NCI-H187 (cell line): Measurements from ENCODE around the gene KRT84.
"Not testable (repeated sequence)": the region's sequence is repeated elsewhere in the genome, so short reads cannot be mapped to it uniquely, and the experiment has no call there.

Experiments used
- DNase-seq, 2 experiments: peaks; one replicate each; lab custom pipeline; 2025; lab: John Stamatoyannopoulos, UW

Gene KRT84

DNA sequence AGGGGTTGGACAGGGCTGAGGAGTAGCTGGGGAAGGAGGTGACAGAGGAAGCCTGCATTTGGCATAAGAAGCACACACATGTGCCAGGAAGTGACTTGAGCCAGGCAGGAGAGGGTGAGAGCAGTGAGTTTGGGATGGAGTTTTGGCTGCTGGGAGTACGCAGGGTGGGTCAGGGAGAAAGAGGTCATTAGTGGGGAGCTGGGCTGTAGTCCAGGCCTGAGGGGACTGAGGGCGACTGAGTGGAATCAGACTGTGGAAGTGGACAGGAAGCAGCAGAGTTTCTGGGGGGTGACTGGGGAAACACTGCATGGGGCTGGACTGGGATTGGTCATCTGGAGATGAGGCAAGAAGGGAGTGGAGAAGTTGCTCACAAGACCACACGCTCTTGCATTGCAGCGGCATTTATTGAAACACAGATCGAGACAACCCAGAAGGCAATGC lies 25.8 kb downstream of the KRT84 start:
- DNase-seq: no peak

DNA sequence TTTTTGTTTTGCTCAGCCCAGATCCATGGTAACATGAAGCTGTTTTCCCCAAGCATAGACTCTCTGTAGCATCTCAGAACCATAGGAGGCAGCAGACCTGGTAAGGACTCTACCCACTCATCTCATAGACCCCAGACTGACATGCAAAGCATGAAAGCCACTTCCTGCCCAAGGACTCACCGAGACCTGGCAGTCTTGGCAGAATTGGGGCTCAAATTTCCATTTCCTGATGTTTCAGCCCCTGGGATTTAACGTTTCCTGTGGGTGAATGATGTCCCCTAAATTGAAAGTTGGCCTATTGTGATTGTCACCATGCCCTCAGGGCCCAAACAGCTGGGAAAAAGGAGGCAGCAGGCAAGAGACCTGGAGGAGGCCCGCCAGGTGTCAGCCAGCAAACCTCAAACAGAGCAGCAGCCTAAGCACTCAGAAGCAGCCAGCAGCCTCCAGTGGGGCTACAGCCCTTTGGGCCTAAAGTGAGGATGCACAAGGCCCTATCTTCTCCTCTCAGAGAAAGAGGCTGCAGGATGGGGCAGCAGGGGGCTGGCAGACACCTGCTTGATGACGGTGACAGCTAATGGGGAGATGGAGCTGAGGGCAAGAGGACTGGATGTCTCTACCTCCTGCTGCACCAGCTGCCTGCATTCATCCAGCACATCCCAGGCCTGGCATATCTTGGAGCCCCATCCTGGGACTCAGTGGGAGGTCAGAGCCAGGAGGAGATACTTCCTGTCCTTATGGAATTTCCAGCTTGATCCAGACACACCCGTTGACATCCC lies 26.7 kb downstream of the KRT84 start:
- DNase-seq: no peak

DNA sequence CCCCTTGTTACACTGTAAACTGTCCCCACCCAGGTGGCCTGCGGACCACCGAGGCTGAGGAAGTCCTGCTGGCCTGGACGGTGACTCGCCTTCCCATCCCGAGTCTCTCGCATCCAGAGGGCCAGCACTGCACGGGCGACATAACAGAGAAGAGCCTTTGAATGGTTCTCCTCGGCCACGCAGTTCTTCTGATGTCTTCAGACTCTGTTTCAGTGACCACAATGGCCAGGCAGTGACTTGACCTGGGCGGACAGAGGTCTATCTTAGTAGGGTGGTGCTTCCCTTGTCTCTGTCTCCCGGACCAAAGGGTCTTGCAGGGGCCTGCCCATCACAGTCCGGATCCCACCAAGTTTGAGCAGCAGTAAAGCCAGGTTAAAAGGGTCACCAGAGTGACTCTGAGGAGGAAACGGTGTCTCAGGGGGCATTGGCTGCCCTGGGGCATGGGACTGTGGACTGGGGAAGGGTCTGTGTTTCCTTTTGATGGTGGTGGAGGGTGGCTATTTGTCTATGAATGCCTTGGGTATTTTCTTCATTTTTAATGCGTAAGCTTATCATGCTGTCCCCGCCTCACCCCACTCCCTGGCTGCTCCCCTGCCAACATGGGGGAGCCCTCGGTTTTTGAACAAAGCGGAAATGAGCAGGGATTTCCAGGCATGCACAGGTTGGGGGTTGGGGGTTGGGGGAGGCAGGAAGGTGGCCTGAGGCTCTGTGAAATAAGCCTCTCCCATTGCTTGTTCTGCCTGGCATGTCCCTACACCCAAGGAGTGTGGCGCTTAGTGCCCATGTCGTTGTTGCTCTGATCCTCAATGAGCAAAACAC lies 28.5 kb downstream of the KRT84 start:
- no peak for DNase-seq

DNA sequence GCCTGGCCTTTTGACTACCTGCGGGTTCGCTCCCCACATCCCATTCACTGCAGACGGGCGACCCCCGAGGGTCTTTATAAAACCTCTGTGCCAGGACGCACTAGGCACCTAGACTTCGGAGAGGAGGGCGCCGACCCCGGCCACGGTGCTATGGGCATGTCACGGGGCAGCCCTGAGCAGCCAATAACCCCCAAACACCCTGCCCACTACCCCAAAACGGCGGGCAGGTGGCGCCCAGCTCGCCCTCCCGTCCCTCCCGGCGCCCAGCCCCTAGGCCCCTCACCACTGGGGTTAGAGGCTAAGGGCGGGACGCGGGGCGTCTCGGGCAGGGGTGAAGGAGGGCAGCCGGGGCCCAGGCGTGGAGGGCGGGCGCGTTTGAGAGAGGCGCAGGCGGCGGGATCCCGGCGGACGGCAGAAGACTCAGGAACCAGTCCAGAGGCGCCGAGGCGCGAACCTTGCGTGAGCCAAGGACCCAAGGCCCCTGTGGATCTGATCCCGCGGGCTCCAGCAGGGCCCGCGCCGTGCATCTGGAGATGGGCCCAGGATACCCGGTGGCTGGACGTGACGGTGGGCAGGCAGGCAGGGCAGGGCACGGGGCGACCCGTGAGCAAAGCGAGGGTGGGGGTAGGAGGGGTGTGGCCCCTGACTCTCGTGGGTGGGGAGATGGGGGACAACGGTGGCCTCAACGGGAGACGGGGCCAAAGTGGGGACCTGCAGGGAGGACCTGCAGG lies 29.3 kb downstream of the KRT84 start:
- DNase-seq: no peak

DNA sequence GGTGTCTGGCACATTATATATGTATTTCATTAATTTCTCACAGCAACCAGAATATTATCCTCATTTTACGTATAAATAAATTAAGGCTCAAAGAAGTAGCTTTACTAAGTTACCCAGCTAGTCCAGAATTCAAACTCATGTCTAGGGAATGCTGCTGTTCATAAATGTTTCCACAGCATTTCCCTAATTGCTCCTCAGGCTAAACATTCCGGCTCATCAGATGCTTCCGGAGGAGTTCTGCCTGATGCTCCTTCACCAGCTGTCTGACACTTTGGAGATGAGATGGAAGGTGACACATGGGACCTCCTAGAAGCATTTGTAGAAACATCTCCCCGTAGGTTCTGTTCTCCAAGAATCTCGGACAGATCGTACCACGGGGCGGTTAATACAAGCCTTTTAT lies 30.3 kb downstream of the KRT84 start:
- DNase-seq: no peak

DNA sequence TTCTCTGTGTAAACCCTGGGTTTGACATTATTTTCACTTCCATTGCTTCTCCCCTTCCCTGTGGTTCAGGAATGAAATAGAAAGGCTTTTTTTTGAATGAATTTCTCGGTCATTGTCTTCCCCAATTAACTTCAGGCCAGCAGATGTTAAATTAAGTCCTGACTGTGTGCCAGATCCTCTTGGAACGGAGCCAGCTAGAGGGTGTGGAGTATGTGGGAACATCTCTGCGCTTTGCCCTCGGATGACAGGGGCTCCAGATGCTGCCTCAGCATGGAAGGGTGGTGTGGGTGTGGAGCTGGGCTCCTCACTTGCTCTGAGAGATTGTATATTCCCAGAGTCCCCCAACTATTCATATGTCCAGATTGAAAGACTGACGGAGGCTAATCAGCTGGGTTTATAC lies 31.3 kb downstream of the KRT84 start:
- DNase-seq: no peak

DNA sequence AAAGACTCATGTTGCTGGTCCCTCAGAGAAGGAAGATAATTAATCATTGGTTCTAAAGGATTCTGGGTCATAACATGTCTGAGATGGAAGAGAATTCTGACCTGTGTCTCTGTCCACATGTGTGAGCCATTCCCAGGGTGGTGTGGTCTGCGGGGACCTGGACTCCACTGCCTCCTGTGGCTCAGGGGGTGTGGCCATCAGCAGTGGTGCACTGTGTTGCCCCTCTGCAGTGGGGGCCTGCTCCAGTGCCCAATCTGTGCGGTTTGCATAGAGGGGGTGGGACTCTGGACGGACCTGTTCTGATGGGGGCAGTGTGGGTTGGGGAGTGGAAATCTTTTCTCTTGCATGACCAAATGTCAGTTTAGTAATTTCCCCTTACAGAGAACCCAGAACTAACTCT lies 31.7 kb downstream of the KRT84 start:
- no peak for DNase-seq

DNA sequence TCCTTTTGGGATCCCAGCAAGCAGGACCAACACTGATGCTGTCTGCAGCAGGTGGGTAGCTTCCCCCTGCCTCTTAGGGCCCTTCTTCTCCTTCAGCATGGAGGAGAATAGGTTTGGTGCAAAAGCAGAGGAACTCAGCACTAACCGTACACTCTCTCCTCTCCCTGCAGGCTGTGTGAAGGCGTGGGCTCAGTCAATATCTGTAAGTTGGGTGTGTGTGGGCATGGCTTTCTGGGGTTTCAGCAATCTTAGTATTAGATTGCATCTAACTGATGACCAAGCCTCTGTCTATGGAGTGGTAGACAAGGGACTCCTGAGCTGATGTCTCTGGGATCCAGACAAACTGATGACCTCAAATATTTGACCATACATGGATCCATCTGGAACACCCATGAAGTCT lies 32.5 kb downstream of the KRT84 start:
- no peak for DNase-seq

DNA sequence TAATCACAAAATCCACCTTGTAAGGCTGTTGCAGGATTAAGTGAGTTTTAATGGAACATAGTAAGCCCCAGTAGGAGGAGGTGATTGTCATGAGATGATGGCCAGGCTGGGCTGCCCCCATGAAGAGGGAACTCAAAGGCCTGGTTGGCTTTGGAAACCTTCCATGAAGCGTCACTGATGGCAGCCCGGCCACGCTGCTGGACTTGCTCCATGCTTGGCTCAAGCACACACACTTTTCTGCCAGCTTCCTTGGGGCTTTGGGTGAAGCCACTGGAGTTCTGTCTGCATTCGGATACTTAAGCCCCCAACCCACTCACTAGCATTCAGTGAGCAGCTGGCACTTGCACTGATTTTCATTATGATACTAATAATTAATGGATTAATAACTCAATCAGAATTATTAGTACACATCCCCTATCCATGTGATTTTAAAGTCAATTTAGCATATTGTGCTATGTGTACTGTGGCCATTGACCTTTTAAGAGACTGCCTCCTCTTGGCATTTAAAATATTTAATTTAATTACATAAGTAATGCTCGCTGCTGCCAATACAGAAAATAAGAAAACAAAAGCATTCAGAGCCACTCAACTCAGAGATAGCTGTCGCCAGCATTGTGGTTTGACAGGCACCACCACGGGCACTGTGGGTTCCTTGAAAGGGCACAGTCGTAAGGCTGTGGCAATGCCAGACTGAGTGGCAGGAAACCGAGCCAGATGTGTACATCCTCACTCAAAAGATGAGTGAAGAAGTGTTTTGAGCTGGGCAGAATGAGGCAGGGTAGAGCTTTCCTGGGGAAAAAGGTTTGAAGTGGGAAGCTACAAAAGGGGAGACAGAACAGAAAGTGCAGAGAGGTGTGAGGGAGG lies 34.0 kb downstream of the KRT84 start:
- DNase-seq: no peak

DNA sequence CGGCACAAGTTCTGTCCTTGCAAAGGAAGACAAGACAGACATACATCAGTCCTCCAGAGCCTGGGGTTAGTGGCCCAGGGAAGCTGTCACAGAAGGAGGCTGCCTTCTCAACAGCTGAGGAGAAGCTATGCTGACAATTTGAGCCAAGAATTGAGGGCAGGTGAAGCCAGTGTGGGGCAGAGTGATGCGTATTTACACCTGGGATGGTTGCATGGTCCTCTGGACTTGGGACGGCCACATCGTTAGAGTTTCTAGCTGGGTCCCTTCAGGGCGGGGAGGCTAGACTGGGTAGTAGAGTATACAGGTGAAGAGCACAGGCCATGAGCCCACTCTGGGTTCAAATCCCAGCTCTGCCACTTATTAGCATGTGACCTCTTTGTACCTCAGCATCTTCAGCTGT lies 34.7 kb downstream of the KRT84 start:
- no peak for DNase-seq

DNA sequence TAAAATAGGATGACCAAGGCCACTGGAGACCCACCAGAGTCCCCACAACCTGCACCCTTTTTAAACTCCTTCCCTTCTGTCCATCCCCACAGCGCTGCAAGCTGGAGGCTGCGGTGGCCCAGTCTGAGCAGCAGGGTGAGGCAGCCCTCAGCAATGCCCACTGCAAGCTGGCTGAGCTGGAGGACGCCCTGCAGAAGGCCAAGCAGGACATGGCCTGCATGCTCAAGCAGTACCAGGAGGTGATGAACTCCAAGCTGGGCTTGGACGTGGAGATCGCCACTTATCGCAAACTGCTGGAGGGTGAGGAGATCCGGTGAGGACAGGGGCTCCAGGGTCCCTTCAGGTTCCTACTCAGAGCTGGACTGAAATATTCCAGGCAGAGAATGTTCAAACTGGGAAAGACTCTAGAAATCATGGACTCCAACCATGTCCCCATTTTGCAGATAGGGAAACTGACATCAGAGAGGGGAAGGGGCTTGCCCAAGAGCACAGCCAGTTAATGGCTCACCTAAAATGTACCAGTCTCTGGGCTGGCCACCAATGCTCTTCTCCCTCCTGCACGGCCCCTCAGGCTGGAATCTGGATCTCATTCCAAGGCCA lies 35.3 kb downstream of the KRT84 start:
- no peak for DNase-seq

DNA sequence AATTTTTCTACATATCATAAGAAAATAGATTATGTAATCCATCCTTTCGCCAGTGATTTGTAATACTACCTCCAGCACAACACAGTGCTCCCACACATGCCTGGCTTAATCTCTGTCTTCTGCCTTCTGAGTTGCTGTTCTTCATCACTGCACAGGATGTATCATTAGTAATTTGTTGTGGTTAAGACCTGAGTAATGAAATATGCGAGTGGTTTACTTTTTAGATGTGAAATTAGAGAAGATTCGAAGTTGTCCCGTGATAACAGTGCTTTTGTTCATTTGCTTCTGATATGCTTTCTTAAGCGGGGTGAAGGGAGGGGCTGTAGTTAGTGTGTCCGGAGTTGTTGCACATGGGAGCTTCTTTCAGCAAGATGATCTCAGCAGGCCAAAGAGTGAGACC lies 36.3 kb downstream of the KRT84 start:
- DNase-seq: no peak

DNA sequence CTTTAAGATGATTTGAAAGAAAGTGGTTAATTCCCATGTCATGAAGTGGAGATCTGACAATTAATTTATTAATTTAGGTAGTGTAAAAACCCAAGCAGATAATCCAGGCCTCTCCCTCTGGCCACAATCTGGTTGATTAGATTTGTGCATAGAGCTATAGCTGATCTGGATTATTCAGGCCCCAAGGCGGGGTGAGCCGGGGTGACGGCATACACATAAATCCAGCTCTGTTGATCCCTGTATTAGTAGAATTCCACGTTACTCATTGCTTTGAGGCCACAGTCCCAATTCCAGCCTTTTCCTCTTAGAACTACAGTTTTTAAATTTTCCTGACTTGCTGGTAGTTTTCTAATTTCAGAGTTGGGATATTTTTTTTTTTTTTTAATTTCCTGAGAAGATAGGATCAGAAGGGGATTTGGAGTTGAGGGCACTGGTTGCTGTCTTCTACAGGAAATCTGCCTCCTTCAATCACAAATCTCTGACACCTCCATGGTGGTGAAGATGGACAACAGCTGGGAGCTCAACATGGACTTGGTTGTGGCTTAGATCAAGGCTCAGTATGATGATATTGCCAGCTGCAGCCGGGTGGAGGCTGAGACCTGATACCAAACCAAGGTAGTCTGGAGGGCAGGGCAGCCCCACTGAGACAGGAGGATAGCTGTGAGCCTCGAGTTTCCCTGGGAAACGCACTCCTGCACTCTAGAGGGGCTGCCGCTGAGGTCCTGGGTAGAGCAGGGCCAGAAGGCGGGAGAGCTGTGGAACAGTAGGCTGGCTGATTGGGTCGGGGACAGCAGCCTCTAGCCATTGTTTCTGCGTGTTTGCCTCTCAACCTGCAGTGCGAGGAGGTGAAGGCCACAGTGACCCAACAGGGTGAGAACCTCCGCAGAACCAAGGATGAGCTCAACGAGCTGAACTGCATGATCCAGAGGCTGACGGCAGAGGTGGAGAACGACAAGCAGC lies 37.6 kb downstream of the KRT84 start:
- no peak for DNase-seq

DNA sequence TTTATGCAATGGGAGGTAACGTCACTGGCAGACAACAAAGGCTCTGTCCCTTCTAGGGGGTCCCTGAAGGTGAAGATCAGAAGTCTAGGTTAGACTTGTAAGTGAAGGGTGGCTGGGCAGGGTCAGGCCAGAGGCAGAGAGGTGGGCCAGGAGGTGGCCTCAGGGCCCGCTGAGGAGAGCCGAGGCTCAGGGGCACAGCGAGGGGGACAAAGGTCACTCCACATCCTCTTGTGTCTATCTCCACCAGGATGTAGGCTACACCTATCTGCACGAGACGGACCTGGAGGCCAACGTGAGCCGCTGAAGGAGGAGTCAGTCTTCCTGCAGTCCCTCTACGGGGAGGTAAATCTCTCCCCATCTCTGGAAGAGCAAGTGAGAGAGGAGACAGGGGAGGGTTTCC lies 38.4 kb downstream of the KRT84 start:
- no peak for DNase-seq

DNA sequence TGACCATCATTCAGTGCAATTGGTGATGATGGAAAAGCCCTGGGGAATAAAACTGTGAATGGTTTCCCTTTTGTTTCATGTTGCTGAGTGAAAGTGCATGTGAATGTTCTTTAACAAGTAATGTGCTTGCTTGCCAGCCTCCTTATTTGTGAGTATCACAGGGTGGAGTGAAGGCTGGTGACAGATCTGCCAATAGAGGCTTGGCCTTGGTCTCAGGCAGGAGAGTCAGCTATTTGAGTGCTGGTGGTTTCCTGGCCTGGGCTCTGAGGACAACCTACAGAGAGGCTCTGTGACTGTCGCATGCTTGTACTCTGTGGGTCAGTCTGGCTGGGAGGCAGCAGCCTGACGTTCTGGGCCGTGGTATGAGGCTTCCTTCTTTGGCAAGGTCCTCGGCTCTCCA lies 38.9 kb downstream of the KRT84 start:
- no peak for DNase-seq

DNA sequence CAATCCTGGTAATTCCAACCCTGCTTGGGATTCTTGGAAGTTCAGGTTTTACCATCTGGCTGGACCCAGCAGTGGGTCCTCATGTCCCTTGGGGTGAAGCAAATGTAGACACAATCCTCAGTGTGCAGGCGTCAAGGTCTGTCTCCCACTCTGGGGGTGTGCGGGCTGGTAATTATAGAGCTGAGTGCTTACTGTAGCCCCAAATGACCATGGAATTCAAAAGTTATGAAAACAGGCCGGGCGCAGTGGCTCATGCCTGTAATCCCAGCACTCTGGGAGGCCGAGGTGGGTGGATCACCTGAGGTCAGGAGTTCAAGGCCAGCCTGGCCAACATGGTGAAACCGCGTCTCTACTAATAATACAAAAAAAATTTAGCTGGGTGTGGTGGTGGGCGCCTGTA lies 40.4 kb downstream of the KRT84 start:
- DNase-seq: not testable (repeated sequence)

DNA sequence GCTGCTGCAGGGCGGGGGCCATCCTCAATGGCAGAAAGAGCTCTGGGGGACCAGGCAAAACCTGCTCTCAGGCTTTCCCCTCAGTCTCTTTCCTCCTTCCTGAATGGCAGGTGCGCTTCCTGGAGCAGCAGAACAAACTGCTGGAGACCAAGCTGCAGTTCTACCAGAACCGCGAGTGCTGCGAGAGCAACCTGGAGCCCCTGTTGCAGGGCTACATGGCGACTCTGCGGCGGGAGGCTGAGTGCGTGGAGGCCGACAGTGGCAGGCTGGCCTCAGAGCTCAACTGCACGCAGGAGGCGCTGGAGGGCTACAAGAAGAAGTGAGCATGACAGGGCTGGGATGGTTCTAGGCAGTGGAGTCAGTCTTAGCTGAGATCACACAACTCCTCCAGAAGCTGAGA lies 41.3 kb downstream of the KRT84 start:
- DNase-seq: no peak

DNA sequence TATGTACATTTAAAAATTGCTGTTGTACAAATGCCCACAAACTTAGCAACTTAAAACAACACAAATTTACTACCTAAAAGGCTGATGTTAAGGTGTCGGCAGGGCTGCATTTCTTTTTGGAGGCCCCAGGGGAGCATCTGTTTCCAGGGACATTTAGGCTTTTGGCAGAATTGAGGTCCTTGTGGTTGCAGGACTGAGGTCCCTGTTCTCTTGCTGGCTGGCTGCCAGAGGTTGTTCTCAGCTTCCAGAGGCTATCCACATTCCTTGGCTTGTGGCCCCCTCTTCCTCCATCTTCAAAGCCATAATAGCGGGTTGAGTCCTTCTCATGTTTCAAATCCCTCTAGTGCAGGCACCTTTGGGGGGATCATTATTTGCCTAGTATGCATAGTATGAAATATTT lies 41.9 kb downstream of the KRT84 start:
- DNase-seq: no peak

DNA sequence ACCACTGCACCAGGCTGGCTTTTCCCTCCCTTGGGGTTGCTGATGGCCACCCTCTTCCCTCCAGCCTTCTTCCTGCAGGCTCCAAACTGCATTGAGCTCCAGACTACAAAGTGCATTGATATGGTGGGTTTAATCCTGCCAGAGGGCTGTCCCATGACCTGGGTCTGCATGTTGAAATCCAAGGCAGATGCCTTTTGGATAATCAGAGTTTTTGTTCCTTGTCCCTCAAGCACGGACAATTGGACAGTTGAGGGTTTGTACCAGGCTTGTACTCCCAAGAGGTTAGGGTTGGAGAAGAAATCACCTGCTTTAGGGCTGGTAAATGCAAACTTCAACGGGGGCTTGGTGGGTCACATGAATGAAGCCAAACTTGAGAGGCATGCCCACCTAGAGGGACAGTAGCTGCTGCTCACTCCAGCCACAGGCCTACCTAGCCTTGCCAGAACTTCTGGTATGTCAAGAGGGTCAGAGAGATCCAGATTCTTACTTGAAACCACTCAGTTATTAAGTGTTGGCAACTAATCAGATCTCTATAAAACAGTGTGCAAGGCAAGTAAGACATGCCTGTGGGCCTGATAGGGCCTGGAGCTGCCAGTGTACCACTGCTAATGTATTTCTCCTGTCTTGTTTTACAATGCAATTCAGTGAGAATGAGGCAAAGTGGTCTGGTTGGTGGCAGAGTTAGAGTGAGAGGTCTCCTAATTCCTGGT lies 42.5 kb downstream of the KRT84 start:
- no peak for DNase-seq
